Measurements from ENCODE around the gene DPYD. TPM values are rescaled to one million over a fixed set of nuclear protein-coding genes. Genes with fewer than 3 reads are reported as not detected.

Gene DPYD
- total and polyA plus RNA-seq, 9 donors = 17.2 to 45.9 (median 38.7) TPM

- intact Hi-C loops (cut with DNase I) = no loop called here
- Histone ChIP-seq H3K4me3 (no peak overlapping the region), H3K27me3 (no peaks in the 10 kb centered on the region), H3K36me3 (no peaks in the 10 kb centered on the region), H3K27ac (no peak overlapping the region), H3K4me1 (ENCODE audit: insufficient read depth) (peaks cover 3% of the 10 kb centered on the region), H3K9me3 (no peaks in the 10 kb centered on the region)
- TF ChIP-seq EP300 (IDR thresholded peaks at IDR 0.05) (no peak), CTCF (IDR thresholded peaks at IDR 0.05) (no peak)
- 7 to 14% (median 8%) methylated on average over 1 of the region's 1 CpG for WGBS, 3 donors
- no peak for DNase-seq
These were observed 162.2 kb downstream of the DPYD start for GRCh38 chr1:97758541-97759057.

- Histone ChIP-seq H3K27me3 (no peaks in the 10 kb centered on the region), H3K36me3 (no peaks in the 10 kb centered on the region), H3K9me3 (no peaks in the 10 kb centered on the region), H3K27ac (no peak overlapping the region), H3K4me3 (no peak overlapping the region), H3K4me1 (ENCODE audit: insufficient read depth) (peaks cover 1% of the 10 kb centered on the region)
- TF ChIP-seq POLR2A (IDR thresholded peaks at IDR 0.05) = no peak
- TF ChIP-seq EP300 (IDR thresholded peaks at IDR 0.05) = no peak
- TF ChIP-seq CTCF (IDR thresholded peaks at IDR 0.05) = no peak
- intact Hi-C loops (cut with DNase I) = loop anchor here in 1 of 4 donors (5.0 kb wide), 1 partner anchor 994 kb away; no protein-coding TSS in a partner anchor
- DNase-seq = no peak
These were observed 174.9 kb downstream of the DPYD start for GRCh38 chr1:97745912-97746311.

- Histone ChIP-seq H3K9me3 (no peaks in the 10 kb centered on the region), H3K4me3 (no peak overlapping the region), H3K27me3 (no peaks in the 10 kb centered on the region), H3K36me3 (no peaks in the 10 kb centered on the region), H3K4me1 (ENCODE audit: insufficient read depth) (peaks cover 3% of the 10 kb centered on the region), H3K27ac (no peak overlapping the region)
- no peak for TF ChIP-seq POLR2A (IDR thresholded peaks at IDR 0.05)
- TF ChIP-seq EP300 (IDR thresholded peaks at IDR 0.05) = no peak
- no peak for TF ChIP-seq CTCF (IDR thresholded peaks at IDR 0.05)
- no peak for DNase-seq
- intact Hi-C loops (cut with DNase I) = loop anchor here in 1 of 4 donors (5.0 kb wide), 1 partner anchor 993 kb away; no protein-coding TSS in a partner anchor
These were observed 175.9 kb downstream of the DPYD start for GRCh38 chr1:97744977-97745376.

GRCh38 chr1:97743129-97743528, 177.7 kb downstream of the DPYD start:
- H3K4me3 ChIP-seq = no peak overlapping the region
- WGBS, 3 donors = 91 to 94% (median 92%) methylated on average over 3 of the region's 3 CpGs
- no peaks in the 10 kb centered on the region for H3K36me3 ChIP-seq
- H3K4me1 ChIP-seq (ENCODE audit: insufficient read depth) = peaks cover 3% of the 10 kb centered on the region
- DNase-seq = no peak
- TF ChIP-seq CTCF (IDR thresholded peaks at IDR 0.05) = no peak
- no peak for TF ChIP-seq EP300 (IDR thresholded peaks at IDR 0.05)
- TF ChIP-seq POLR2A (IDR thresholded peaks at IDR 0.05) = no peak
- H3K27me3 ChIP-seq = no peaks in the 10 kb centered on the region
- no peaks in the 10 kb centered on the region for H3K9me3 ChIP-seq
- H3K27ac ChIP-seq = no peak overlapping the region
- intact Hi-C loops (cut with DNase I) = no loop called here

All from ovary (tissue), 9 donors.